RWPE1 (cell line): ENCODE data around the gene RXFP2.
A peak's percentile ranks its signal among the peaks of the same experiment; 100 is the strongest.

Experiments used
- CTCF ChIA-PET: fragments of 350-600 bp; sonication (Branson Sonifier 250); formaldehyde crosslinking; extraction: SDS; loops from one replicate; lab custom pipeline; 2021; lab: Yijun Ruan, JAX
- POLR2A ChIA-PET: fragments of 400-600 bp; formaldehyde crosslinking; extraction: SDS; loops from one replicate; lab custom pipeline; 2020; ENCODE audit warnings: antibody characterized with exemption; ENCODE audit not compliant: low non-redundant PET; lab: Yijun Ruan, JAX
- DNase-seq: peaks from one replicate; pipeline ENCODE4 v3.0.0; 2012; ENCODE audit warnings: low spot score
- H3K27ac ChIP-seq: fragments of 450-650 bp; 2 replicates; pipeline ENCODE4 v1.5.1; 2017
- TF ChIP-seq, protein P1 (sequence below): fragments of 450-650 bp; conservative IDR thresholded peaks from 2 replicates; pipeline ENCODE4 v1.5.1; 2017; ENCODE audit warnings: low read depth, mild to moderate bottlenecking

Gene RXFP2

DNA sequence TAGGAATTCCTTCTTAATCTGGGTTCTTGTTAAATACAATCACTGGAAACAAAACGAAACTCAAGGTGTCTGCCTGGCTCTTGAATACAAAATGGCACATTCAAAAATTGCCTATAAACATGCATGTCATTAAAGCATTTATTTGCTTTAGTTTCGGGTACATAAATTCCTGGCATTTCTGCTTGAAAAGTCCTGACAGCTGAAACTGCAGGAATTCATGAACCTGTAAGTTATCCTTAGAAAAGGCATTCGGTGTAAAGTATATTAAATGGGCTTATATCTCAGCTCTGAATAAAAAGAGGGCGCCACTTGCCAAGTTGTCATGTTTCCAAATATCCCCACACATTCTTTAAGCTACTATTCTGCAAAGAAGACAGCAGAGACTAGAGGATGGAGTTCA is 32.9 kb downstream of the RXFP2 start:
- CTCF ChIA-PET, result no interaction called here
- TF ChIP-seq, protein P1, sequence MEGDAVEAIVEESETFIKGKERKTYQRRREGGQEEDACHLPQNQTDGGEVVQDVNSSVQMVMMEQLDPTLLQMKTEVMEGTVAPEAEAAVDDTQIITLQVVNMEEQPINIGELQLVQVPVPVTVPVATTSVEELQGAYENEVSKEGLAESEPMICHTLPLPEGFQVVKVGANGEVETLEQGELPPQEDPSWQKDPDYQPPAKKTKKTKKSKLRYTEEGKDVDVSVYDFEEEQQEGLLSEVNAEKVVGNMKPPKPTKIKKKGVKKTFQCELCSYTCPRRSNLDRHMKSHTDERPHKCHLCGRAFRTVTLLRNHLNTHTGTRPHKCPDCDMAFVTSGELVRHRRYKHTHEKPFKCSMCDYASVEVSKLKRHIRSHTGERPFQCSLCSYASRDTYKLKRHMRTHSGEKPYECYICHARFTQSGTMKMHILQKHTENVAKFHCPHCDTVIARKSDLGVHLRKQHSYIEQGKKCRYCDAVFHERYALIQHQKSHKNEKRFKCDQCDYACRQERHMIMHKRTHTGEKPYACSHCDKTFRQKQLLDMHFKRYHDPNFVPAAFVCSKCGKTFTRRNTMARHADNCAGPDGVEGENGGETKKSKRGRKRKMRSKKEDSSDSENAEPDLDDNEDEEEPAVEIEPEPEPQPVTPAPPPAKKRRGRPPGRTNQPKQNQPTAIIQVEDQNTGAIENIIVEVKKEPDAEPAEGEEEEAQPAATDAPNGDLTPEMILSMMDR, result no peak
- DNase-seq, result no peak
- no peak overlapping the region for H3K27ac ChIP-seq
- POLR2A ChIA-PET, result no interaction called here

DNA sequence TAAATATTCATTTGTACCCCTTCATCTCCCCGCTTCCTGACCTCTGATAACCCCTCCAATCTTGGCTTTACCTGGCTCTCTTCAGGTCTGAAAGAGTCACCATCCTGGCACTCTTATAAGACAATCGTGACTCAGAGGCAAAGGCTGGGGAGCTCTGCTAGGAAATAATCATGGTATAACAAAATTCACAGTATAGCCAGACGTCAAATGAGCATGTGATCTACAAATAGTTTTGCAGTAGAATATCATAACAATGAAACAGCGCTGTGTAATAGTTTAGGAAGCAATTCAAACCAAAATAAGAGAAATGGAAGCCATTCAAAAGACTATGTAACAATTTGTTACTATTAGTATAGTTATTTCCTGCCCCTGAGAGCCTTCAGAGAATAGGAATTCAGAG is 34.2 kb downstream of the RXFP2 start:
- no peak overlapping the region for H3K27ac ChIP-seq
- ChIA-PET CTCF (no interaction called here), POLR2A (no interaction called here)
- TF ChIP-seq, protein P1, result no peak
- peak; percentile 33 for DNase-seq

GRCh38 chr13:31774186-31774750 is 34.9 kb downstream of the RXFP2 start:
- CTCF ChIA-PET, result no interaction called here
- TF ChIP-seq, protein P1, result no peak
- H3K27ac ChIP-seq, result no peak overlapping the region
- POLR2A ChIA-PET, result no interaction called here
- DNase-seq, result no peak

- TF ChIP-seq, protein P1, result no peak
- DNase-seq, result no peak
- ChIA-PET CTCF (no interaction called here), POLR2A (no interaction called here)
- H3K27ac ChIP-seq, result no peak overlapping the region
Observed at GRCh38 chr13:31775148-31775547, 35.8 kb downstream of the RXFP2 start.

- ChIA-PET CTCF (no interaction called here), POLR2A (no interaction called here)
- no peak for DNase-seq
- TF ChIP-seq, protein P1, result no peak
- H3K27ac ChIP-seq, result no peak overlapping the region
Observed at GRCh38 chr13:31775686-31776085, 36.4 kb downstream of the RXFP2 start.

DNA sequence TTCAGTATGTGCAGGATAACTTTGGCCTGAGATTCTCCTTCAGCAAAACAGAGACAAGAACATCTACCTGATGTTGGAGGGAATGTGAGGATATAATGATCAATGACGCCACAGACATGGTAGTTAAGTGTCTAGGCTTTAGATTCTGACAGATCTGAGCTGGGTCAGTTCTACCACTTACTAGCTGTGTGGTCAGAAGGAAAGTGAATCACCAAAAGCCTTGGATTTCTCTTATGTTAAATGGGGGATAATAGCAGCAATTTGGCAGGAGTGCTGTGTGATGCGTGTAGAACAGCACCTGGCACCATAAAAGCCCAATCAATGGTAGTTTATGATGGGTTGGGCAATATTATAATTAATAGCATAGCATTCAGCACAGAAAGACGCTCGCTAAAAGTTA is 41.7 kb downstream of the RXFP2 start:
- TF ChIP-seq, protein P1, result no peak
- ChIA-PET CTCF (interaction anchor here (0.6 kb wide), 1 partner anchor 370 kb away, joined by 3 read pairs; no protein-coding TSS in a partner anchor), POLR2A (no interaction called here)
- DNase-seq, result no peak
- no peak overlapping the region for H3K27ac ChIP-seq
